ENCODE results near the gene GPX2. TPM values are rescaled to one million over a fixed set of nuclear protein-coding genes. Genes with fewer than 3 reads are reported as not detected.

The GPX2 gene
- total and polyA plus RNA-seq, 2 of the 4 experiments (the other 2 are of a cell fraction): not detected

- Histone ChIP-seq H3K9me3 (ENCODE audit: control insufficient read depth, insufficient read depth, low read length) (no peaks in the 10 kb centered on the region), H4K8ac (ENCODE audit: low read depth in 2 of 2, low read length in 2 of 2) (no peak overlapping the region), H3K23ac (ENCODE audit: low read depth, low read length) (no peak overlapping the region), H2BK120ac (ENCODE audit: low read depth, low read length) (no peak overlapping the region), H3K4ac (ENCODE audit: low read depth, low read length) (no peak overlapping the region), H4K5ac (ENCODE audit: low read depth, low read length) (no peak overlapping the region), H2AK9ac (replicated peaks; ENCODE audit: low read depth, low read length, poor library complexity) (no peak overlapping the region), H2AK5ac (ENCODE audit: low read depth, low read length) (no peak overlapping the region), H3K27me3 (ENCODE audit: control insufficient read depth, insufficient read depth, low read length) (no peaks in the 10 kb centered on the region), H2AFZ (replicated peaks; ENCODE audit: low read length, poor library complexity) (no peak overlapping the region), H3K56ac (ENCODE audit: extremely low read depth, insufficient read depth, low read length) (no peak overlapping the region), H3K27ac (ENCODE audit: insufficient read depth, low read length) (no peak overlapping the region), H2BK15ac (ENCODE audit: low read depth, low read length) (no peak overlapping the region), H3K9ac (ENCODE audit: low read depth, low read length) (no peak overlapping the region), H3K36me3 (ENCODE audit: control insufficient read depth, insufficient read depth, low read length) (peaks cover 18% of the 10 kb centered on the region), H3K14ac (replicated peaks; ENCODE audit: low read depth, low read length) (no peak overlapping the region), H3K9me1 (ENCODE audit: insufficient read depth, low read length) (no peaks in the 10 kb centered on the region; the same call in 1 of the 2 replicates), H3K18ac (ENCODE audit: low read depth, low read length) (no peak overlapping the region), H4K91ac (ENCODE audit: insufficient read depth, low read depth, low read length) (no peak overlapping the region), H3K4me1 (ENCODE audit: control insufficient read depth, insufficient read depth, low read length) (no peaks in the 10 kb centered on the region; the same call in 1 of the 2 replicates), H3K4me3 (ENCODE audit: insufficient read depth, low read depth, low read length) (no peak overlapping the region), H2BK20ac (ENCODE audit: low read depth, low read length) (no peak overlapping the region), H3K4me2 (ENCODE audit: low read depth, low read length) (no peak overlapping the region), H2BK5ac (ENCODE audit: low read depth, low read length, poor library complexity, severe bottlenecking) (no peak overlapping the region), H4K20me1 (ENCODE audit: insufficient read depth, low read length) (no peaks in the 10 kb centered on the region; the same call in none of the 2 replicates), H3K79me1 (ENCODE audit: low read depth in 1 of 2, low read length in 2 of 2) (peaks cover 25 to 38% of the 10 kb centered on the region in 2 experiments)
- dilution Hi-C loops (cut with HindIII; ENCODE audit: low sequenced_read_pairs, unreplicated experiment): no loop called here
- in situ Hi-C loops (cut with MboI; ENCODE audit: low sequenced_read_pairs): no loop called here
- CTCF ChIA-PET: no interaction called here
- WGBS, 2 experiments (ENCODE audit: extremely low coverage in 2 of 2, insufficient read length in 1 of 2): no CpG with 5 or more reads among the region's 4 CpGs
- POLR2A ChIA-PET (ENCODE audit: unreplicated experiment): no interaction called here
- TF ChIP-seq POLR2A (IDR thresholded peaks at IDR 0.05; ENCODE audit: low read depth, low read length): no peak
- no peak for TF ChIP-seq NFE2L2 (IDR thresholded peaks at IDR 0.05; ENCODE audit: low read depth, low read length)
- TF ChIP-seq SMC3 (IDR thresholded peaks at IDR 0.05; ENCODE audit: low read depth, low read length): no peak
- TF ChIP-seq BHLHE40 (IDR thresholded peaks at IDR 0.05; ENCODE audit: low read depth, low read length): no peak
- TF ChIP-seq MAFK (IDR thresholded peaks at IDR 0.05; ENCODE audit: low read depth, low read length): no peak
- no peak for TF ChIP-seq RFX5 (IDR thresholded peaks at IDR 0.05; ENCODE audit: low read depth, low read length)
- no peak for TF ChIP-seq RAD21 (IDR thresholded peaks at IDR 0.05; ENCODE audit: low read length)
- no peak for TF ChIP-seq MAZ (IDR thresholded peaks at IDR 0.05; ENCODE audit: borderline replicate concordance, low read depth, low read length)
- no peak for TF ChIP-seq FOS (IDR thresholded peaks at IDR 0.05; ENCODE audit: low read depth, low read length)
- TF ChIP-seq CEBPB (IDR thresholded peaks at IDR 0.05; ENCODE audit: low read depth, low read length): no peak
- TF ChIP-seq MXI1 (IDR thresholded peaks at IDR 0.05; ENCODE audit: borderline replicate concordance, low read depth, low read length): no peak
- TF ChIP-seq ELK1 (IDR thresholded peaks at IDR 0.05; ENCODE audit: borderline replicate concordance, low read depth, low read length): no peak
- TF ChIP-seq USF2 (IDR thresholded peaks at IDR 0.05; ENCODE audit: low read depth, low read length): no peak
- TF ChIP-seq, protein P1, sequence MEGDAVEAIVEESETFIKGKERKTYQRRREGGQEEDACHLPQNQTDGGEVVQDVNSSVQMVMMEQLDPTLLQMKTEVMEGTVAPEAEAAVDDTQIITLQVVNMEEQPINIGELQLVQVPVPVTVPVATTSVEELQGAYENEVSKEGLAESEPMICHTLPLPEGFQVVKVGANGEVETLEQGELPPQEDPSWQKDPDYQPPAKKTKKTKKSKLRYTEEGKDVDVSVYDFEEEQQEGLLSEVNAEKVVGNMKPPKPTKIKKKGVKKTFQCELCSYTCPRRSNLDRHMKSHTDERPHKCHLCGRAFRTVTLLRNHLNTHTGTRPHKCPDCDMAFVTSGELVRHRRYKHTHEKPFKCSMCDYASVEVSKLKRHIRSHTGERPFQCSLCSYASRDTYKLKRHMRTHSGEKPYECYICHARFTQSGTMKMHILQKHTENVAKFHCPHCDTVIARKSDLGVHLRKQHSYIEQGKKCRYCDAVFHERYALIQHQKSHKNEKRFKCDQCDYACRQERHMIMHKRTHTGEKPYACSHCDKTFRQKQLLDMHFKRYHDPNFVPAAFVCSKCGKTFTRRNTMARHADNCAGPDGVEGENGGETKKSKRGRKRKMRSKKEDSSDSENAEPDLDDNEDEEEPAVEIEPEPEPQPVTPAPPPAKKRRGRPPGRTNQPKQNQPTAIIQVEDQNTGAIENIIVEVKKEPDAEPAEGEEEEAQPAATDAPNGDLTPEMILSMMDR (conservative IDR thresholded peaks at IDR 0.05; ENCODE audit: low read depth, low read length): no peak
- no peak for TF ChIP-seq RCOR1 (IDR thresholded peaks at IDR 0.05; ENCODE audit: insufficient replicate concordance, low read length)
- TF ChIP-seq CHD1 (IDR thresholded peaks at IDR 0.05; ENCODE audit: low read depth, low read length): no peak
- no TSS peak for BruUV-seq (replicated peaks)
- ATAC-seq (ENCODE audit: low read depth): no peak
- no peak for DNase-seq
- intact Hi-C loops (cut with micrococcal nuclease): no loop called here
Measured at GRCh38 chr14:64926398-64926995, 16.0 kb downstream of the GPX2 start.
